GM19372 (cell line): ENCODE measurements around the gene APOO.

Experiments
- ATAC-seq: cut with Tn5 transposase; IDR thresholded peaks from one replicate; pipeline ENCODE4 v1.9.1; 2021; ENCODE audit warnings: mild to moderate bottlenecking, low read depth, moderate library complexity; ENCODE audit not compliant: unreplicated experiment

Gene APOO

GRCh38 chrX:23907498-23908218 is at the start of gene APOO, which contains the start of gene CXorf58:
Gene APOO, minus strand, starts transcription at chrX:23907938. Its CDS starts 236 bp downstream, at chrX:23907702.
Gene CXorf58, plus strand, starts transcription at chrX:23908006. Its CDS starts 2,297 bp downstream, at chrX:23910303.
- ATAC-seq, result peak; percentile 91

GRCh38 chrX:23954396-23954795 is 46.7 kb upstream of the APOO start:
- no peak for ATAC-seq

- ATAC-seq, result peak; percentile 40
Measured at GRCh38 chrX:23953908-23954269, 46.2 kb upstream of the APOO start.

- peak; percentile 79 for ATAC-seq
Measured at GRCh38 chrX:23952984-23953907, 45.5 kb upstream of the APOO start.

GRCh38 chrX:23952391-23952790 is 44.7 kb upstream of the APOO start:
- no peak for ATAC-seq

GRCh38 chrX:23945206-23945605 is 37.5 kb upstream of the APOO start:
- no peak for ATAC-seq

- no peak for ATAC-seq
Measured at GRCh38 chrX:23944234-23944633, 36.5 kb upstream of the APOO start.

GRCh38 chrX:23939203-23939602 is 31.5 kb upstream of the APOO start:
- ATAC-seq, result no peak

GRCh38 chrX:23938690-23939089 is 31.0 kb upstream of the APOO start:
- ATAC-seq, result no peak

GRCh38 chrX:23937100-23937499 is 29.4 kb upstream of the APOO start:
- ATAC-seq, result no peak

GRCh38 chrX:23936180-23936579 is 28.4 kb upstream of the APOO start:
- no peak for ATAC-seq

- ATAC-seq, result no peak
Measured at GRCh38 chrX:23935106-23935505, 27.4 kb upstream of the APOO start.

- no peak for ATAC-seq
Measured at GRCh38 chrX:23932046-23932445, 24.3 kb upstream of the APOO start.

- ATAC-seq, result no peak
Measured at GRCh38 chrX:23930894-23931604, 23.3 kb upstream of the APOO start.

- no peak for ATAC-seq
Measured at GRCh38 chrX:23926015-23926414, 18.3 kb upstream of the APOO start.

- no peak for ATAC-seq
Measured at GRCh38 chrX:23919706-23920320, 12.1 kb upstream of the APOO start.

- no peak for ATAC-seq
Measured at GRCh38 chrX:23919148-23919547, 11.4 kb upstream of the APOO start.

- no peak for ATAC-seq
Measured at GRCh38 chrX:23911126-23911835, 3.5 kb upstream of the APOO start.

GRCh38 chrX:23908219-23909004 is 674 bp upstream of the APOO start:
- no peak for ATAC-seq
